GM18511 (cell line): ENCODE results near the gene RPS28.
A peak's percentile ranks its signal among the peaks of the same experiment; 100 is the strongest.
"Not testable (repeated sequence)": the region's sequence is repeated elsewhere in the genome, so short reads cannot be mapped to it uniquely, and the experiment has no call there.

Experiments used
- ATAC-seq: cut with Tn5 transposase; IDR thresholded peaks from one replicate; pipeline ENCODE4 v1.9.1; 2021; ENCODE audit warnings: mild to moderate bottlenecking, moderate library complexity; ENCODE audit not compliant: unreplicated experiment

Gene RPS28

GRCh38 chr19:8340341-8341096 lies 19.2 kb downstream of the RPS28 start:
- ATAC-seq: no peak

GRCh38 chr19:8341504-8341903 lies 20.2 kb downstream of the RPS28 start:
- ATAC-seq: not testable (repeated sequence)

GRCh38 chr19:8342316-8342683 lies 21.0 kb downstream of the RPS28 start:
- no peak for ATAC-seq

- ATAC-seq: peak; percentile 95
Measured at GRCh38 chr19:8342684-8343482, 21.6 kb downstream of the RPS28 start, which contains the start of gene KANK3. TSS of gene KANK3 (minus strand) at chr19:8343262. CDS start at chr19:8337828, 5,434 bp downstream.

- ATAC-seq: no peak
Measured at GRCh38 chr19:8343483-8343844, 22.2 kb downstream of the RPS28 start.

- not testable (repeated sequence) for ATAC-seq
Measured at GRCh38 chr19:8349629-8350372, 28.5 kb downstream of the RPS28 start.

- no peak for ATAC-seq
Measured at GRCh38 chr19:8352134-8352827, 31.0 kb downstream of the RPS28 start.

- ATAC-seq: not testable (repeated sequence)
Measured at GRCh38 chr19:8352845-8353244, 31.5 kb downstream of the RPS28 start.

GRCh38 chr19:8355631-8356402 lies 34.5 kb downstream of the RPS28 start:
- no peak for ATAC-seq

GRCh38 chr19:8357007-8357521 lies 35.8 kb downstream of the RPS28 start:
- no peak for ATAC-seq

GRCh38 chr19:8358948-8359347 lies 37.7 kb downstream of the RPS28 start:
- no peak for ATAC-seq

- ATAC-seq: no peak
Measured at GRCh38 chr19:8360196-8360595, 38.9 kb downstream of the RPS28 start.

- ATAC-seq: no peak
Measured at GRCh38 chr19:8361921-8362793, 40.9 kb downstream of the RPS28 start.

GRCh38 chr19:8363803-8364771 lies 42.8 kb downstream of the RPS28 start, which contains the start of gene ANGPTL4:
TSS of gene ANGPTL4 (plus strand) at chr19:8364155. CDS start at chr19:8364322, 167 bp downstream.
- no peak for ATAC-seq

- no peak for ATAC-seq
Measured at GRCh38 chr19:8366121-8366581, 44.9 kb downstream of the RPS28 start.

- no peak for ATAC-seq
Measured at GRCh38 chr19:8366961-8367326, 45.6 kb downstream of the RPS28 start.

GRCh38 chr19:8367327-8368001 lies 46.2 kb downstream of the RPS28 start:
- no peak for ATAC-seq
